Panc1 (cell line): ENCODE results near the gene DNAJC30. TPM values are rescaled to one million over a fixed set of nuclear protein-coding genes. Genes with fewer than 3 reads are reported as not detected.
A peak's percentile ranks its signal among the peaks of the same experiment; 100 is the strongest.
"Not testable (repeated sequence)": the region's sequence is repeated elsewhere in the genome, so short reads cannot be mapped to it uniquely, and the experiment has no call there.

Experiments used
- ATAC-seq: fragments of 200-7000 bp; cut with Tn5 transposase; 2 replicates; pipeline ENCODE4 v1.9.1; 2020; ENCODE audit warnings: mild to moderate bottlenecking, moderate library complexity
- BruUV-seq: library from RNA; stranded (reverse); fragments of 400-500 nt; replicated peaks from 2 replicates; lab custom pipeline; 2021; lab: Mats Ljungman, UMichigan
- CTCF ChIA-PET: fragments of 300-600 bp; sonication (Branson Sonifier 250); formaldehyde crosslinking; loops from one replicate; lab custom pipeline; 2022; ENCODE audit warnings: antibody characterized with exemption; lab: Charles Lee
- POLR2A ChIA-PET: fragments of 300-600 bp; sonication (Branson Sonifier 250); formaldehyde crosslinking; loops from one replicate; lab custom pipeline; 2022; ENCODE audit warnings: antibody characterized with exemption; lab: Charles Lee
- DNase-seq: peaks from one replicate; pipeline ENCODE4 v3.0.0-alpha.2; 2010; ENCODE audit warnings: low read depth, low spot score
- H3K27ac ChIP-seq: 2 replicates; pipeline ENCODE4 v1.5.1; 2011; ENCODE audit warnings: mild to moderate bottlenecking, low read length, inconsistent platforms
- H3K27me3 ChIP-seq: fragments of 200-500 bp; sonication (Bioruptor generic); 2 replicates; pipeline ENCODE4 v1.6.0; 2014; ENCODE audit warnings: low read length, inconsistent platforms; ENCODE audit not compliant: control insufficient read depth, insufficient read depth
- H3K36me3 ChIP-seq: fragments of 200-500 bp; sonication (Bioruptor generic); 2 replicates; pipeline ENCODE4 v1.5.1; 2014; ENCODE audit warnings: inconsistent platforms, mild to moderate bottlenecking, low read length, moderate library complexity; ENCODE audit not compliant: control insufficient read depth, insufficient read depth
- H3K4me1 ChIP-seq: 2 replicates; pipeline ENCODE4 v1.5.1; 2011; ENCODE audit warnings: inconsistent platforms, mild to moderate bottlenecking, low read length, moderate library complexity; ENCODE audit not compliant: control insufficient read depth, insufficient read depth
- H3K4me3 ChIP-seq, 2 experiments: 2 replicates each; pipeline ENCODE4 v1.5.1; 2011 to 2012; ENCODE audit warnings: low read depth in 2 of 2, low read length in 2 of 2, mild to moderate bottlenecking in 2 of 2, inconsistent platforms in 1 of 2, moderate library complexity in 1 of 2
- H3K9me3 ChIP-seq: fragments of 200-500 bp; sonication (Bioruptor generic); 2 replicates; pipeline ENCODE4 v1.5.1; 2014; ENCODE audit warnings: low read depth, mild to moderate bottlenecking, inconsistent platforms, low read length, moderate library complexity; ENCODE audit not compliant: control insufficient read depth, insufficient read depth
- CTCF ChIP-seq: fragments of 450-650 bp; IDR thresholded peaks from 2 replicates; pipeline ENCODE4 v1.5.1; 2017; ENCODE audit warnings: mild to moderate bottlenecking
- POLR2AphosphoS5 ChIP-seq: IDR thresholded peaks from 2 replicates; pipeline ENCODE4 v1.6.1; 2012; ENCODE audit warnings: mild to moderate bottlenecking, low read depth, low read length, moderate library complexity
- REST ChIP-seq, 2 experiments: IDR thresholded peaks; 2 replicates each; pipeline ENCODE4 v1.6.1; 2011 to 2012; ENCODE audit warnings: low read depth in 2 of 2, control low read depth in 1 of 2, low read length in 1 of 2, mild to moderate bottlenecking in 1 of 2, moderate library complexity in 1 of 2; ENCODE audit not compliant: insufficient read depth in 1 of 2
- SIN3A ChIP-seq: IDR thresholded peaks from 2 replicates; pipeline ENCODE4 v1.6.1; 2012; ENCODE audit warnings: low read depth, mild to moderate bottlenecking, low read length, moderate library complexity, borderline replicate concordance; ENCODE audit not compliant: insufficient read depth
- TCF7L2 ChIP-seq: IDR thresholded peaks from 2 replicates; pipeline ENCODE4 v1.6.1; 2011; ENCODE audit warnings: mild to moderate bottlenecking, low read depth, low read length, inconsistent platforms
- in situ Hi-C: cut with HindIII; loops from 2 replicates; pipeline ENCODE4 v1.10.0; 2016; ENCODE audit warnings: low sequenced_read_pairs, low pct_unique_long_range_greater_than_20kb
- intact Hi-C: fragments of 100-400 bp; cut with micrococcal nuclease; formaldehyde crosslinking; loops from one replicate; pipeline ENCODE4 v1.10.0; 2022; ENCODE audit not compliant: unreplicated experiment
- total RNA-seq: library from RNA; stranded (reverse); gene quantifications from one replicate; pipeline ENCODE4 v1.2.1, GENCODE V29; 2021; ENCODE audit not compliant: unreplicated experiment

Gene DNAJC30
- total RNA-seq, 1 experiment from 2014 or later: 11.1 TPM

- H3K4me1 ChIP-seq: peaks cover 85% of the 10 kb centered on the region
- H3K4me3 ChIP-seq, intact Hi-C loops, DNase-seq, H3K27me3 ChIP-seq, in situ Hi-C loops, H3K9me3 ChIP-seq, BruUV-seq, ATAC-seq, H3K36me3 ChIP-seq: not testable (repeated sequence)
- ChIA-PET POLR2A (interaction anchor here (0.8 kb wide), 1 partner anchor 55 kb away, joined by 4 read pairs; no protein-coding TSS in a partner anchor), CTCF (interaction anchor here (0.6 kb wide), 1 partner anchor 97 kb away, joined by 4 read pairs; no protein-coding TSS in a partner anchor)
- peak overlapping the region; percentile 75 for H3K27ac ChIP-seq
Measured at GRCh38 chr7:73713319-73713718, 30.1 kb upstream of the DNAJC30 start.

GRCh38 chr7:73712773-73713172 lies 29.5 kb upstream of the DNAJC30 start:
- intact Hi-C loops: no loop called here
- in situ Hi-C loops: no loop called here
- Histone ChIP-seq H3K4me1 (peaks cover 84% of the 10 kb centered on the region), H3K4me3 (no peak overlapping the region), H3K9me3 (no peaks in the 10 kb centered on the region), H3K36me3 (no peaks in the 10 kb centered on the region), H3K27me3 (no peaks in the 10 kb centered on the region), H3K27ac (peak overlapping the region; percentile 75)
- ATAC-seq (no peak), DNase-seq (no peak)
- POLR2A ChIA-PET: interaction anchor here (0.8 to 1.1 kb wide), 2 partner anchors 10 to 54 kb away, joined by 3 to 4 read pairs; no protein-coding TSS in a partner anchor
- BruUV-seq: no TSS peak
- TF ChIP-seq REST (IDR thresholded peaks at IDR 0.05; ENCODE audit: insufficient read depth in 1 of 2, low read depth in 2 of 2, low read length in 1 of 2) (no peak), SIN3A (no peak), POLR2AphosphoS5 (no peak), TCF7L2 (no peak), CTCF (no peak)
- CTCF ChIA-PET: no interaction called here

- Histone ChIP-seq H3K27me3 (no peaks in the 10 kb centered on the region), H3K4me1 (peaks cover 89% of the 10 kb centered on the region), H3K36me3 (no peaks in the 10 kb centered on the region; the same call in 1 of the 2 replicates), H3K4me3 (no peak overlapping the region), H3K9me3 (no peaks in the 10 kb centered on the region), H3K27ac (peak overlapping the region; percentile 49)
- intact Hi-C loops: no loop called here
- ATAC-seq: no peak
- CTCF ChIA-PET: no interaction called here
- no TSS peak for BruUV-seq
- DNase-seq: no peak
- POLR2A ChIA-PET: no interaction called here
- TF ChIP-seq REST (IDR thresholded peaks at IDR 0.05; ENCODE audit: insufficient read depth in 1 of 2, low read depth in 2 of 2, low read length in 1 of 2) (no peak), POLR2AphosphoS5 (0 out of 2 replicates have a peak, but pooled peaks have one; percentile 38)
- in situ Hi-C loops: no loop called here
Measured at GRCh38 chr7:73708961-73709549, 25.8 kb upstream of the DNAJC30 start.
